Activated naive CD8-positive, alpha-beta T cell treated with anti-CD3 and anti-CD28 coated beads for 36 hours (primary cell): Measurements from ENCODE around the gene TRIM2. TPM values are rescaled to one million over a fixed set of nuclear protein-coding genes. Genes with fewer than 3 reads are reported as not detected.
"Not testable (repeated sequence)": the region's sequence is repeated elsewhere in the genome, so short reads cannot be mapped to it uniquely, and the experiment has no call there.

ENCODE experiments used
- DNase-seq: peaks from one replicate; pipeline ENCODE4 v3.0.0; 2021
- H3K27ac Mint-ChIP-seq: one replicate; pipeline ENCODE4 v1.8.0; 2022; ENCODE audit warnings: mild to moderate bottlenecking, moderate library complexity, mixed read lengths
- H3K27me3 Mint-ChIP-seq: one replicate; pipeline ENCODE4 v1.8.0; 2022; ENCODE audit warnings: mild to moderate bottlenecking, mixed read lengths
- H3K36me3 Mint-ChIP-seq: one replicate; pipeline ENCODE4 v1.8.0; 2021; ENCODE audit warnings: mild to moderate bottlenecking, mixed read lengths
- H3K4me1 Mint-ChIP-seq: one replicate; pipeline ENCODE4 v1.8.0; 2021; ENCODE audit warnings: mixed read lengths
- H3K4me3 Mint-ChIP-seq: one replicate; pipeline ENCODE4 v1.8.0; 2022; ENCODE audit warnings: mild to moderate bottlenecking, moderate library complexity, mixed read lengths
- H3K9me3 Mint-ChIP-seq: one replicate; pipeline ENCODE4 v1.8.0; 2022; ENCODE audit warnings: mixed read lengths
- total RNA-seq, 2 experiments: library from RNA; stranded (reverse); gene quantifications; one replicate each; pipeline ENCODE4 v1.2.3, GENCODE V29; 2021

The TRIM2 gene
- under 1 TPM; 0.54 to 0.76 TPM for total RNA-seq

DNA sequence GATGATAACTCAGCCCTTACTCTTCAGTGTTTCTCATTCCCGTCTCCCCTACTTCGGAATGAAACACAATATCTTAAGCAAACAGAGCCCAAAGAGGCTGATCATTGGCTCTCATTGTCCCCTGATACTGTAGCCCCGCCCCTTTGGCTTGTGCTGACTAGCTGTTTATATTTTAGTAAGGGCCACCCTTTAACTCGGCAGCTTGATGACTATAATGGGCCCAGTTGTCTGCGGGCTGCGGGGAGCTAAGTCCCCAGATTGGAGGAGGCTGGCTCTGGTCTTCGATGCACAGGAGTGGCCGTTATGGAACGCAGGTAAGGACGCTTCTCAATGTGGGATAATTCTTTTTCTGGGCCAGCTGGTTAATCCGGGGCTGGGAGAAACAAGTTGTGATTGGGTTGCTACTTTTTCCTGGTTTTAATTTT, at the start of gene TRIM2:
TRIM2 (plus strand) TSS at position 197 of the 425 bp plus-strand sequence; CDS start at position 285, 88 bp downstream.
- no peaks in the 10 kb centered on the region for H3K27me3 Mint-ChIP-seq
- peaks cover 26% of the 10 kb centered on the region for H3K4me1 Mint-ChIP-seq
- H3K9me3 Mint-ChIP-seq: no peaks in the 10 kb centered on the region
- H3K4me3 Mint-ChIP-seq: peak within 1 kb of the TSS; percentile 34
- no peak within 1 kb of the TSS for H3K27ac Mint-ChIP-seq
- H3K36me3 Mint-ChIP-seq: no peaks in the 10 kb centered on the region
- DNase-seq: no peak

DNA sequence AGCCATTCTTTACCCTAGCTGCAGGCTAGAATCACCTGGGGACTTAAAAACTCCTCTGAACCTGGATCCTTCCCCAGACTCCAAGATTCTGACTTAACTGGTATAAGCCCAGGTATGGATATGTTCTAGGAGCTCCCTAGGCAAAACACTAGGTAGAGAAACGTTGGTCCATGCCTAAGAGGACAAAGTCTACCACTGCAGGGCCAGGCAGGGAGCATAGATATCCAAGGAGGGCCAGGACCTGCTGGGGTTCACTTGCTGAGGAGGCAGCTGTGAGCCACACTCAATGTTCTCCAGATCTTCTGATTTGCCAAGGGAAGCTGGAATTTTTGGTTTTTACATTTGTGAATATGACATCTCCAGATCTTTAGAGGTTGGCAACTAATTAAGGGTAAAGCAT, 48.6 kb upstream of the TRIM2 start:
- Mint-ChIP-seq H3K27me3 (peaks cover 40% of the 10 kb centered on the region), H3K27ac (no peak overlapping the region), H3K4me1 (peaks cover 72% of the 10 kb centered on the region), H3K9me3 (no peaks in the 10 kb centered on the region), H3K4me3 (no peak overlapping the region), H3K36me3 (peaks cover 2% of the 10 kb centered on the region)
- no peak for DNase-seq

DNA sequence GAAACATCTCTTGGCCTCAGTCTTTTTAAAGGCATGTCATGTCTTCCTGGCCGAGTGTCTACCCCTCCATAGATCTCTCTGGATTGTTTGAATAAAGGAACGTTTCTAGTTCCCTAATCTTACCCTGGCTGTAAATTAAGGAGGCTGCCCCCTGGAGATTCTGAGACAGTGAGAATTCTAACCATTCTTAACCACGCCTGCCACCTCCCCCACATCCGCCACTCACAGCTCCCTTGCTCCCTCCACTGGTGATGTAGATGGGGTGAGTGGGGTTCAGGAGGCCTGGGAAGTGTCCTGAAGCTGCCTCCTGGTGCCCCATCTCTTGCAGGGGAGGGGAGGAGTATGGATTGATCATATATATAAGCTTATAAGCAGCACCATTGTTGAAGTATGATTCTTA, 48.0 kb upstream of the TRIM2 start:
- H3K4me1 Mint-ChIP-seq: peaks cover 73% of the 10 kb centered on the region
- DNase-seq: peak; percentile 25

DNA sequence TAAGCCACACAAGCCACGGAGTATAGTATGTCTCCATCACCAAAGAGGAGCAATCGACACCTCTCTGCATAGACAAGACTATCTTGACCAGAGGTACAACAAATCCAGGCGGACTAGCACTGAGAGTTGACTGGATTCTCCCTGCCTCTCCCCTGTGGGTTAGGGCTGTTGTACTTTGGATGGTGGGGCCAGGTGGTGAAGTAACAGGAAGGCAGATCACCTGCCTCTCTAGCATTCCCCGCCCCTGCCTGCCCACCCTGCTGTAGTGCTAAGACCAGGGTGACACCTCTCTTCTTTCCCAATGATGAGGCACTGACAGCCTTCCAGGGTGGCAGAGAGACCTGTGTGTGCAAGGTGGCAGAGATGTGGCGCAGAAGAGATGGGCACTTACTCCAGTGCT, 47.5 kb upstream of the TRIM2 start:
- Mint-ChIP-seq H3K4me1 (peaks cover 68% of the 10 kb centered on the region), H3K9me3 (no peaks in the 10 kb centered on the region), H3K4me3 (no peak overlapping the region), H3K27ac (no peak overlapping the region), H3K27me3 (peaks cover 37% of the 10 kb centered on the region), H3K36me3 (peaks cover 2% of the 10 kb centered on the region)
- no peak for DNase-seq

More for the DNA sequence above, 48.0 kb upstream of the TRIM2 start:
- Mint-ChIP-seq H3K27me3 (peaks cover 40% of the 10 kb centered on the region), H3K4me3 (no peak overlapping the region), H3K27ac (no peak overlapping the region), H3K9me3 (no peaks in the 10 kb centered on the region), H3K36me3 (peaks cover 2% of the 10 kb centered on the region)

DNA sequence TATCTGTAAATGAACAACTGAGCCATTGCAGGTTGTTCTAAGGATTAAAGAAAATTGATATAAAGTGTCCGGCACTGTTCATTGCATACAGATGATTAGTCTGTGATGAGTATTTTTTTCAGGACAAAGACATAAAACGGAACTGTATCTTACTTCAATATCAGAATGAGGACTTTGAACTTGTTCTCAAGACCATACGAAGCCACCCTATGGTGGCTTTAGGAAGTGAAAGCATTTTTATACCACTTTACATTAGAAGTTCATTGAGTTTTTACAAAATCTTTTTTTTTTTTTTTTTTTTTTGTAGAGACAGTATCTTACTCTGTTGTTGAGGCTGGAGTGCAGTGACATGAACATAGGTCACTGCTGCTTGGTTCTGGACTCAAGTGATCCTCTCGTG, 45.2 kb upstream of the TRIM2 start:
- Mint-ChIP-seq H3K4me1 (peaks cover 51% of the 10 kb centered on the region), H3K27ac (peak overlapping the region; percentile 44), H3K4me3 (no peak overlapping the region), H3K27me3 (peaks cover 29% of the 10 kb centered on the region), H3K36me3 (peaks cover 2% of the 10 kb centered on the region), H3K9me3 (no peaks in the 10 kb centered on the region)
- DNase-seq: no peak

DNA sequence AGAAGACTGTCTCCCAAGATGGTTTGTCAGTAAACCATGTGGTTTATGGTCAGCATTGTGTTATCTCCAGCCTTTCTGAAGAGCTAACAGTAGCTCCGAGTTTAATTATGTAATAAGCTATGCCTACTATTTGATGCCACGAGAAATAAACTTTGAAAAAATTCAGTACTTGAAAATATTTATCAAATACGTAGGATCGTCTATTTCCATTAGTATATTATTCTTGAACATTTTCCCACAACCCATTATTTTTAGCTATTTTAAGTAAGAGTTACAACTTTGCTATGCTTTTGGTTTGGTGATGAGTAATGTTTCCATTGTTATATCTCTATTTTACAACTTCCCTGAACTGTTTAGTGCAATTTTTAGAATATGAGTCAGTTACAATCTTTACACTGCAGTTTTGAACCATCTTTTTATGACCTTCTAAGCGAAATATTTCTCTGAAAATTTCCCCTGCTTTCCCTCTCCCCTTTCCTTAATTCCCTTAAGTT, 44.5 kb upstream of the TRIM2 start:
- DNase-seq: no peak
- Mint-ChIP-seq H3K4me3 (no peak overlapping the region), H3K36me3 (peaks cover under 1% of the 10 kb centered on the region), H3K9me3 (peaks cover under 1% of the 10 kb centered on the region), H3K27me3 (peaks cover 27% of the 10 kb centered on the region), H3K27ac (peak overlapping the region; percentile 81), H3K4me1 (peaks cover 47% of the 10 kb centered on the region)

DNA sequence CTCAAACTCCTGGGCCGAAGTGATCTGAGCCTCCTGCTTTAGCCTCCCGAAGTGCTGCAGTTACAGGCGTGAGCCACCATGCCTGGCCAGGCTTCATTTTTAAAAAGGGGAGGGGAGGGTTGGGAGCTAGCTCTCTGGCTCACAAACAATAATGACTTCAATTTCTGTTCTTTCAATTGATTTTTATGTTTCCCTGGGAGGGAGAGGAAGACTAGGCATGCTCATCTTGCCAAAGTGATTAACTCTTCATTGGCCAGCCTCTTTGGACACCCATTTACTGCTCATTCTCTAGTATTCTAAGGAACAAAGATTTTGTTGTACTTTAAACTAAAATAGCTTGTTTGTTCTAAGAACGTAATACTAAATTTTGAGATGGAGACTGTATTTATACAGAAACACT, 43.4 kb upstream of the TRIM2 start:
- H3K4me1 Mint-ChIP-seq: peaks cover 41% of the 10 kb centered on the region
- H3K36me3 Mint-ChIP-seq: peaks cover 1% of the 10 kb centered on the region
- H3K27ac Mint-ChIP-seq: no peak overlapping the region
- peaks cover 21% of the 10 kb centered on the region for H3K27me3 Mint-ChIP-seq
- peaks cover 2% of the 10 kb centered on the region for H3K9me3 Mint-ChIP-seq
- no peak overlapping the region for H3K4me3 Mint-ChIP-seq
- DNase-seq: no peak

DNA sequence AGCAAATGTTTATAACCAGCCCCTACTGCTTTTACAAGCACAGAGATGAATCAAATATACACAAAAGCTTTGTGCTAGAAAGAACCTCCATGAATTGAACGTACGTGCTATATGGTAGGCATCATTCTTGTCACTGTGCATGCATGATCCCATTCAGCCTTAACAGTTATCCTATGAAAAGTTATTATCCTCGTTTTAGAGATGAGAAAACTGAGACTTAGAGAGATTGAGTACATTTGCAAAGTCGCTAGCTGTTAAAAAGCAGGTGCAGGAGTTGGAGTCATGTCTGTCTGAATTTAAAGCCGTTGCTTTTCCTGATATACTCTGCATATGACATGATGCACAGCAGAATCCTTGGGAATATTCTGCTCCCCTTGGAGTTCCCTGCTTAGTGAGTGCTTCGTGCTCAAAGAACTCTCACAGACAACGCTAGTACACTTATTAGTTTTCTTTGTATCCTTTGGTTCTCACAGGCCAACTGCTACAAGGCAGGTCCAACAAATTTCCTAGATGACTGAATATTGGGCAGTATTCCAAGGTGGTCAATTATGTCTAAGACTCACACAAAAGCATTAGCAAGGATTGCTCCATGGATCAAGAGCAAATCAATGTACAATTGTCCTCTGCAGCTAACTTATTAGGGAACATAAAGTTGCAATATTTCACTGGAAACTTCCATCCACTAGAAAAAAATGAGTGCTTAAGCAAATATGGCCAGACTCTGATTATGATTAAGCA, 42.8 kb upstream of the TRIM2 start:
- H3K4me3 Mint-ChIP-seq: no peak overlapping the region
- peaks cover 2% of the 10 kb centered on the region for H3K9me3 Mint-ChIP-seq
- peaks cover 1% of the 10 kb centered on the region for H3K36me3 Mint-ChIP-seq
- peaks cover 35% of the 10 kb centered on the region for H3K4me1 Mint-ChIP-seq
- no peak for DNase-seq
- H3K27me3 Mint-ChIP-seq: peaks cover 24% of the 10 kb centered on the region
- no peak overlapping the region for H3K27ac Mint-ChIP-seq

DNA sequence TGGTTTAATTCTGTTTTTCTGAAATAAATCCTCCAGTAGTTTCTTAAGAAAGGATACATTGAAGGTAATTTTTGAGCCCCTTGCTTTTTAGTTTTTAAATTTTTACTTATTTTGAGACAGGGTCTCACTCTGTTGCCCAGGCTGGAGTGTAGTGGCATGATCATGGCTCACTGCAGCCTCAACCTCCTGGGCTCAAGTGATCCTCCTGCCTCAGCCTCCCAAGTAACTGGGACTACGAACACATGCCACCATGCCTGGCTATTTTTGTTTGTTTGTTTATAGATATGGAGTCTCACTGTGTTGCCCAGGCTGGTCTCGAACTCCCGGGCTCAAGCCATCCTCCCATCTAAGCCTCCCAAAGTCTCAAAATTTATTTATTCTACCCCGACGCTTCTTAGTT, 39.0 kb upstream of the TRIM2 start:
- not testable (repeated sequence) for H3K27ac Mint-ChIP-seq, H3K9me3 Mint-ChIP-seq, DNase-seq, H3K36me3 Mint-ChIP-seq, H3K4me1 Mint-ChIP-seq, H3K4me3 Mint-ChIP-seq
- peaks cover 18% of the 10 kb centered on the region for H3K27me3 Mint-ChIP-seq

DNA sequence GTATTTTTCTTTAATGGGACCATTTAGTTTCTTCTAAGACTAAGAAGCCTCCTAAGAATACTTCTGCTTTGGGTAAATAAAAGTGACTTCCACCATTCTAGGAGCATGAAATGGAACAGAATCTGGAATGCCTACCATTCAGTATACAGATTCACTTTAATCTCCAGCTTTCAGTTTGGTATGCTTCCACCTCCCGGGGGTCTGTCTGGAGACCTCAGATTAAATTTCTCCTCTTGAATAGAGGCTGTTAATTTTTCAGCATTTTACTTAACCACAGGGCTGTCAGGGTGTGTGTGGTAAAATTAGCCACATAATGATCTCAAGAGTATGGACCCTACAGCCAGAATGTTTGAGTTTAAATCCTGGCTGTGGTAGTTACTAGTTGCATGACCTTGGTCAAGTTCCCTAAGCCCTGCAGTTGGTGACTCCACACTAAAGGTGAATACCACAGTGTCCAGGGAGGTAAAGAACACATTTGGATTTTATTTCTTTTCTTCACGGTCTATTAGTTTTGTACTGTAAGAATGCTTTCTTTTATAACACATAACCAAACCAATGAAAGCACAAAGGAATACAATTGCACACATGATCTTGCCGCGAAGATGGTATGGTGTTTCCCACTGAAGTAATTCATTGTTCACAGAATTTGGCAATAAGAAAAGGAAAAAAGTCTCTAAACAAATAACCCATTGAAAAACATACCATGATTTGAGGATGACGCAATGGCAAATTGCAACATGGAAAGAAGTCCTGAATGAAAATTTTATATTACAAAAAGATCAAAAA, 37.3 kb upstream of the TRIM2 start:
- no peak for DNase-seq
- Mint-ChIP-seq H3K4me1 (no peaks in the 10 kb centered on the region), H3K27ac (no peak overlapping the region), H3K36me3 (peaks cover 1% of the 10 kb centered on the region), H3K27me3 (peaks cover 18% of the 10 kb centered on the region), H3K4me3 (no peak overlapping the region), H3K9me3 (peaks cover 2% of the 10 kb centered on the region)

DNA sequence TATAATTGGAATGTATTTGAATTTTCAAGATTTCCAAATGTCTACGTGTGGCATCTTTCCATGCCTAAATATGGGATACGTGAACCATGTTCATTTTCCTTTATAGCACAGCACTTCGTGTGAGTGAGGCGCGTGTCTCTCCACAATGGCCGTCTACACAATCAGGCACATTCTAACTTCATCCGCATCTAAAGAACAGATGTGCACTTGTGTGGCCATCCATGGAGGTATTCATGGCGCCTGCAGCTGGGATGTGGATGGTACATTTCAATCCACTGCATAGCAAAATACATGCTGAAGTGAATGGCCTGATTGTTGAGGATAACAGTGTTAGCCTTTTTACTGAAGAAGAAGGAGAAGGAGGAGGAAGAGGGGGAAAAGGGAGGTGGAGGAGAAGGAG, 34.5 kb upstream of the TRIM2 start:
- peaks cover 1% of the 10 kb centered on the region for H3K36me3 Mint-ChIP-seq
- no peak for DNase-seq
- no peaks in the 10 kb centered on the region for H3K4me1 Mint-ChIP-seq
- peaks cover 18% of the 10 kb centered on the region for H3K27me3 Mint-ChIP-seq
- peaks cover 2% of the 10 kb centered on the region for H3K9me3 Mint-ChIP-seq
- H3K27ac Mint-ChIP-seq: no peak overlapping the region
- no peak overlapping the region for H3K4me3 Mint-ChIP-seq

DNA sequence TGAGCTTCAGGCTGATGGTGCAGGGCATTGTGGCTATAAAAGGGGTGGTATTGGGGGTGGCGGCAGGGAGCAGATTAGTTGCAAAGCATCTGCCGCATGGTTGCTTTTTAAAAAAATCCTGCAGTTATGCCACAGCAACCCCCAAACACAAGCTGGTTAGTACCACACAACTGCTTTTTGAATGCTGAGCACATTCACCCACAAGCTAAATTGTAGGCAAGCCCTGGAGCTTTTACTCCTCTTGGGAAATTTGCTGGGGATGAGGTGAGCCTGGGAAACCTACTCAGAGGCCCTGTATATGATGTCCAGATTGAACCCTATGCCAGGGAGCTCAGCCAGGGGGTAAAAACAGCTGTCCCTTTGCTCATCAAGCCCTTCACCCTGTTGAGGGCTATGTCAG, 33.8 kb upstream of the TRIM2 start:
- Mint-ChIP-seq H3K36me3 (no peaks in the 10 kb centered on the region), H3K9me3 (no peaks in the 10 kb centered on the region), H3K4me1 (no peaks in the 10 kb centered on the region), H3K27me3 (peaks cover 14% of the 10 kb centered on the region), H3K27ac (no peak overlapping the region), H3K4me3 (no peak overlapping the region)
- no peak for DNase-seq

DNA sequence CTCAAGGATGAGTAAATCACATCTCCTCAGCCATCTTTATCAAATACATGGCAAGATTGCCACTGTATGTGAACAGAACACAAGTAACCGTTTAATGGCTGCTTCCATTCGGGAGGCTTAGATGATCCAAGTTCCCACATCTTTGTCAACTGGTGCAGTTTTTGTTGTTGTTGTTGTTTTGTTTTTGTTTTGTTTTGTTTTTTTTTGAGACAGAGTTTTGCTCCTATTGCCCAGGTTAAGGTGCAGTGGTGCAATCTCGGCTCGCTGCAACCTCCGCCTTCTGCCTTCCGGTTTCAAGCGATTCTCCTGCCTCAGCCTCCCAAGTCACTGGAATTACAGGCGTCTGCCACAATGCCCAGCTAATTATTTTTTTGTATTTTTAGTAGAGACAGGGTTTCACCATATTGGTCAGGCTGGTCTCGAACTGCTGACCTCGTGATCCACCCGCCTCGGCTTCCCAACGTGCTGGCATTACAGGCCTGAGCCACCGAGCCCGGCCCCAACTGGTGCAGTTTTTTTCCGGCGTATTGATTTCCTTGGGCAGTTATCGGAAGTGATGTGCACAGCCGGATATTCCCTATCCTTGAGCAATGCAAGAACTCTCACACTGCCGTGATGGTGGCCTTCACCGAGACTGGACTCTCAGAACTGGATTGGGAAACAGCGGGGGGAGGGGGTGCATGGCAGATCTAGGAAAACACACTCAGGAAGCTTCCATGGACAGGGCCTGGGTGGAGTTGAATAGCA, 29.2 kb upstream of the TRIM2 start:
- H3K9me3 Mint-ChIP-seq: no peaks in the 10 kb centered on the region
- no peaks in the 10 kb centered on the region for H3K27me3 Mint-ChIP-seq
- no peaks in the 10 kb centered on the region for H3K36me3 Mint-ChIP-seq
- DNase-seq: no peak
- no peak overlapping the region for H3K4me3 Mint-ChIP-seq
- no peak overlapping the region for H3K27ac Mint-ChIP-seq
- no peaks in the 10 kb centered on the region for H3K4me1 Mint-ChIP-seq

DNA sequence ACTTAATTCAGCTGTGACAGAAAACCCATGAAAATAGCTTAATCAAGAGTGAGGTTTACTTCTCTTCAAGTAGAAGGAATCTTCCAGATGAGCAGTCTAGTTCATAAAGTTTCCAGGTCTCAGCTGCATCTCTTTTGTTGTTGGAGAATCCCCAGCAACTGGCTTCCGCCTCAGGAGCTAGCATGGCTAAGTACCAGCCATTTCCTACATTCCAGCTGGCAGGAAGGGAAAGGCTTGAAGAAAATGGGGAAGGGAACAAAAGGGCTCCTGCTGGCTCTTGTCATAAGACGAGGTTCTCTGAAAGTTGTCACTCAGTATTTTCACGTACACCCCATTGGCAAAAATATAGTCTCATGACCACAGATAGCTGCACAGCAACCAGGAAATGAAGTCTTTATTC, 27.3 kb upstream of the TRIM2 start:
- H3K9me3 Mint-ChIP-seq: no peaks in the 10 kb centered on the region
- H3K36me3 Mint-ChIP-seq: no peaks in the 10 kb centered on the region
- H3K4me3 Mint-ChIP-seq: no peak overlapping the region
- no peaks in the 10 kb centered on the region for H3K4me1 Mint-ChIP-seq
- no peak for DNase-seq
- no peak overlapping the region for H3K27ac Mint-ChIP-seq
- H3K27me3 Mint-ChIP-seq: no peaks in the 10 kb centered on the region

DNA sequence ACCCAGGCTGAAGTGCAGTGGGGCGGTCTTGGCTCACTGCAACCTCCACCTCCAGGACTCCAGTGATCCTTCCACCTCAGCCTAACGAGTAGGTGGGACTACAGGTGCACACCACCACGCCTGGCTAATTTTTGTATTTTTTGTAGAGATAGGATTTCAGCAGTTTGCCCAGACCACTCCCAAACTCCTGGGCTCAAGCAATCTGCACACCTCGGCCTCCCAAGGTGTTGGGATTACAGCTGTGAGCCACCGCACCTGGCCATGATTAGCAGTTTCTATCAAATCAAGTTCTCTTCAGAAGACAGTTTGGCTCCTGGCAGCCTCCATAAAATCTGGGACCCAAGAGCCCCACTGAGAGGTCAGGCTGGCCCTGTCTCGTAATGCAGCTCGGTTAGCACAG, 26.4 kb upstream of the TRIM2 start:
- no peaks in the 10 kb centered on the region for H3K9me3 Mint-ChIP-seq
- H3K27me3 Mint-ChIP-seq: no peaks in the 10 kb centered on the region
- no peaks in the 10 kb centered on the region for H3K36me3 Mint-ChIP-seq

More for the DNA sequence above, 26.4 kb upstream of the TRIM2 start:
- Mint-ChIP-seq H3K27ac (no peak overlapping the region), H3K4me1 (no peaks in the 10 kb centered on the region), H3K4me3 (no peak overlapping the region)
- no peak for DNase-seq
